ENCODE data around the gene NOVA2. TPM values are rescaled to one million over a fixed set of nuclear protein-coding genes. Genes with fewer than 3 reads are reported as not detected.

Gene NOVA2
- total and polyA plus RNA-seq, 9 of the 15 experiments (the other 6 are each of a cell fraction or from before 2014, with no cell fraction given): not detected

DNA sequence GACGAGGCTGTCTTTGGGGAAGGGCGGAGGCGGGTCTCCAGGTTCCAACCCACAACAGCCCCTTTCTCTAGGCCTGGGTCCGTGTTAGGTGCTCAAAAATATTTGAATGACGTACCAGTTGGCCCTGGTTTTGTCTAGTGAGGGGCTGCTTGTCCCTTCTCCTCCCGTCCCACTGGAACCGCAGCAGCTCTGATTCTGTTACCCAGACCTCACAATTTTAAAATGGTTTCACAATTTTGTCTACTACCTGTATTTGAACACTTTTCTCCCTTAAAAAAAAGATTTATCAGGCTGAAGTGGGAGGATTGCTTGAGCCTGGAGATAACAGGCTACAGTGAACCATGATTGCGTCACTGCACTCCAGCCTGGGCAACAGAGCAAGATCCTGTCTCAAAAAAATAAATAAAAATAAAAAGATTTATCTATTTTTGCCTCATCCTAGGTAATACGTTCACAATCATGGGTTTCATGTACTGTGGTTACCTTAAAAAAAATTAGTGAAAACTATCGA is 86.4 kb downstream of the NOVA2 start (continued):
- 0 out of 2 replicates have a peak, but pooled peaks have one; percentile 36 for TF ChIP-seq CBX1 (IDR thresholded peaks at IDR 0.05; ENCODE audit: low read depth)
- TF ChIP-seq ZNF121 (CRISPR knock-in tag; conservative IDR thresholded peaks at IDR 0.05): peak; percentile 99
- TF ChIP-seq ZNF197 (CRISPR knock-in tag; IDR thresholded peaks at IDR 0.05; ENCODE audit: low read depth): 0 out of 2 replicates have a peak, but pooled peaks have one; percentile 32
- TF ChIP-seq ZFX (CRISPR knock-in tag; IDR thresholded peaks at IDR 0.05): peak; percentile 84
- TF ChIP-seq IRF9 (tag; IDR thresholded peaks at IDR 0.05): peak; percentile 84
- TF ChIP-seq, protein P1, sequence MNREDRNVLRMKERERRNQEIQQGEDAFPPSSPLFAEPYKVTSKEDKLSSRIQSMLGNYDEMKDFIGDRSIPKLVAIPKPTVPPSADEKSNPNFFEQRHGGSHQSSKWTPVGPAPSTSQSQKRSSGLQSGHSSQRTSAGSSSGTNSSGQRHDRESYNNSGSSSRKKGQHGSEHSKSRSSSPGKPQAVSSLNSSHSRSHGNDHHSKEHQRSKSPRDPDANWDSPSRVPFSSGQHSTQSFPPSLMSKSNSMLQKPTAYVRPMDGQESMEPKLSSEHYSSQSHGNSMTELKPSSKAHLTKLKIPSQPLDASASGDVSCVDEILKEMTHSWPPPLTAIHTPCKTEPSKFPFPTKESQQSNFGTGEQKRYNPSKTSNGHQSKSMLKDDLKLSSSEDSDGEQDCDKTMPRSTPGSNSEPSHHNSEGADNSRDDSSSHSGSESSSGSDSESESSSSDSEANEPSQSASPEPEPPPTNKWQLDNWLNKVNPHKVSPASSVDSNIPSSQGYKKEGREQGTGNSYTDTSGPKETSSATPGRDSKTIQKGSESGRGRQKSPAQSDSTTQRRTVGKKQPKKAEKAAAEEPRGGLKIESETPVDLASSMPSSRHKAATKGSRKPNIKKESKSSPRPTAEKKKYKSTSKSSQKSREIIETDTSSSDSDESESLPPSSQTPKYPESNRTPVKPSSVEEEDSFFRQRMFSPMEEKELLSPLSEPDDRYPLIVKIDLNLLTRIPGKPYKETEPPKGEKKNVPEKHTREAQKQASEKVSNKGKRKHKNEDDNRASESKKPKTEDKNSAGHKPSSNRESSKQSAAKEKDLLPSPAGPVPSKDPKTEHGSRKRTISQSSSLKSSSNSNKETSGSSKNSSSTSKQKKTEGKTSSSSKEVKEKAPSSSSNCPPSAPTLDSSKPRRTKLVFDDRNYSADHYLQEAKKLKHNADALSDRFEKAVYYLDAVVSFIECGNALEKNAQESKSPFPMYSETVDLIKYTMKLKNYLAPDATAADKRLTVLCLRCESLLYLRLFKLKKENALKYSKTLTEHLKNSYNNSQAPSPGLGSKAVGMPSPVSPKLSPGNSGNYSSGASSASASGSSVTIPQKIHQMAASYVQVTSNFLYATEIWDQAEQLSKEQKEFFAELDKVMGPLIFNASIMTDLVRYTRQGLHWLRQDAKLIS (CRISPR knock-in tag; IDR thresholded peaks at IDR 0.05): no peak
- TF ChIP-seq SUPT5H (IDR thresholded peaks at IDR 0.05): no peak
- TF ChIP-seq DACH1 (IDR thresholded peaks at IDR 0.05; ENCODE audit: partially characterized antibody): peak; percentile 33
- TF ChIP-seq RBM25 (IDR thresholded peaks at IDR 0.05; ENCODE audit: low read depth, low read length, severe bottlenecking): peak; percentile 96
- 0 out of 2 replicates have a peak, but pooled peaks have one; percentile 60 for TF ChIP-seq E2F3 (CRISPR knock-in tag; IDR thresholded peaks at IDR 0.05)
- TF ChIP-seq PYGO2 (tag; IDR thresholded peaks at IDR 0.05): peak; percentile 0; the same call in 1 of the 2 replicates
- peak; percentile 96 for TF ChIP-seq ATF3 (IDR thresholded peaks at IDR 0.05)
- TF ChIP-seq ATF3 (CRISPR knock-in tag; conservative IDR thresholded peaks at IDR 0.05): no peak; the same call in 1 of the 2 replicates
- peak; percentile 48; the same call in 1 of the 2 replicates for TF ChIP-seq BACH1 (tag; IDR thresholded peaks at IDR 0.05)
- TF ChIP-seq ZNF609 (CRISPR knock-in tag; IDR thresholded peaks at IDR 0.05; ENCODE audit: borderline replicate concordance): no peak
- TF ChIP-seq CEBPB (tag; IDR thresholded peaks at IDR 0.05): peak; percentile 99
- peak; percentile 61; the same call in 1 of the 2 replicates for TF ChIP-seq SMARCC2 (IDR thresholded peaks at IDR 0.05; ENCODE audit: low read depth)
- no peak for TF ChIP-seq NR2C1 (IDR thresholded peaks at IDR 0.05)
- peak; percentile 57; the same call in 1 of the 2 replicates for TF ChIP-seq NR2C1 (tag; IDR thresholded peaks at IDR 0.05)
